GM19328 (cell line): ENCODE measurements around the gene TCF3.

ENCODE experiments used
- ATAC-seq: cut with Tn5 transposase; IDR thresholded peaks from one replicate; pipeline ENCODE4 v1.9.1; 2021; ENCODE audit warnings: mild to moderate bottlenecking, moderate library complexity; ENCODE audit not compliant: unreplicated experiment

TCF3 gene

DNA sequence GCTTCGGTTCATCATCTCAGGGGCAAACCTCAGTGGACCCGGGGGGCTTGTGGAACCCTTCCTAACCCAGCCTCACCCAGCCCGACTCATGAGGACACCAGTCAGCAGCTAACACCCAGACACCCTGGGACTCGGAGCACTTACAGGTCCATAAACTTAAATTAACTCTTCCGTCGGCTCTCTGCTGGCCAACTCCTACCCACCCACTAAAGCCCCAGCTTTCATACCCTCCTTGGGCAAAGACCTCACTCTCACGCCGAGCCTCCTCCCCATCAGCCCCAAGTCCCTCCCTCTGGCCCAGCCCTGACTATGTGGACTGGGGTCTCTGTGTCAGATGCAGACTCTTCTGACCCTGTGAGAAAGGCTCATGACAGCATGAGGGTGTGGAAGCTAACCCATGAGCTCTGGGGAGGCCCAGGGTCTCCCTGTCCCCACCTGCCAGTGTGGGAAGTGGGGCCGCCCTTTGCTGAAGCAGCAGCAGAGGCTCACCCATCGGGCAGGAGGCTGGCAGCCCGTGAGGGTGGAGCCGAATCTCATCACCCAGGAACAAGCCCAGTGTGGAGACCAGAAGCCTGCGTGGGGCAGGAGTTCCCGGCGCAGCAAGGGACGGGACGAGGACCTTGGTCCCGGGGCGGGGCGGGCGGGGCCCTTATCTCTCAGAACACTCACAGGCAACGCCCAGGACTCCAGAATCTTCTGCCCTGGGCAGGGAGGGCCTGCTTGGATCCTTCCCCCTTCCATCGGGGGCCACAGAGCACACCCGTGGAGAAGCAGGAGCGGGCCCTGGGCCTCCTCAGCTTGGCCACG lies 19.8 kb downstream of the TCF3 start:
- no peak for ATAC-seq

GRCh38 chr19:1631557-1632100 lies 20.8 kb downstream of the TCF3 start:
- no peak for ATAC-seq

GRCh38 chr19:1630811-1631210 lies 21.6 kb downstream of the TCF3 start:
- ATAC-seq, result no peak

DNA sequence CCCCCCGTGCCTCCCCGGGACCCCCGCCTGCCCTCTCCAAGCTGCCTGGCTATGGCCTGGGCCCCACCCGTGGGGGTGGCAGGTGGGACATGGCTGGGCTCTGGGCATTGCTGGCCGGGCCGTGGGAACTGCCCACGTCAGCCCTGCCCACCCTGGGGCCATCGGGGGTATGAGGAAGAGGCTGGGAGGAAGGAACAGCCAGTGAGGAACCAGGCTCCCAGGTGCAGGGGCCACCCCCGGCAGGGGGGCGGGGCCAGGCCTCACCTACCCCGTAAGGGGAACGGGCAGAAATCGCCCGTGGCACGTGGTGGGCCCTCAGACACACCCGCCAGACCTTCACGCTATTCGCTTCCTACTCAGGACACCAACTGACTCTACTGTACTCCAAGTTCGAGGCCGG lies 22.4 kb downstream of the TCF3 start:
- ATAC-seq, result no peak

DNA sequence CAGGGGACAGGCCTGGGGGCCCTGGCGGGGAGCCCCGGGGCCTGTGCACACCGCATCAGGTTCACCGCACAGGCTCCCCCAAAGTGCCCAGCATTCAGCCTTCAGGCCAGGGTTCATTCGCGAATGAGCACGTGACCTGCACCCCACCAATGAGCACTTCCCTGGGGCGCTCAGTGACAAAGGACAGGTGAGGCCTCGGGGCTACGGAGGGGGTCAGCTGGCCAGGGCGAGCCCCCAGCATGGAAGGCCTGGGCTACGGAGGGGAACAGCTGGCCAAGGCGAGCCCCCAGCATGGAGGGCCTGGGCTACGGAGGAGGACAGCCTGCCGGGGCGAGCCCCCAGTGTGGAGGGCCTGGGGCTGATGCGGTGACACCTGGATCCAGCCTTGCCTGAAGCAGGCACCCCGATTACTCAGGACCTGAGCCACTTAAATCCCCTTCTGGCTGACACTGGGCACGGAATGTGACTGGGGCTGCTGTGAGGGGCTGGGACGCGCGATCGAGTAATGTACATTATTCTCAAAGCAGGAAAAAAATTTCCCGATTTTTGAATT lies 23.1 kb downstream of the TCF3 start:
- ATAC-seq, result no peak

- ATAC-seq, result no peak
These were observed 25.2 kb downstream of the TCF3 start for GRCh38 chr19:1627194-1627593.

- no peak for ATAC-seq
These were observed 25.9 kb downstream of the TCF3 start for GRCh38 chr19:1626417-1627010.

GRCh38 chr19:1624458-1624857 lies 28.0 kb downstream of the TCF3 start:
- no peak for ATAC-seq

GRCh38 chr19:1622541-1622940 lies 29.9 kb downstream of the TCF3 start:
- no peak for ATAC-seq

GRCh38 chr19:1622007-1622406 lies 30.4 kb downstream of the TCF3 start:
- ATAC-seq, result no peak

GRCh38 chr19:1621574-1621973 lies 30.8 kb downstream of the TCF3 start:
- no peak for ATAC-seq

GRCh38 chr19:1621021-1621420 lies 31.4 kb downstream of the TCF3 start:
- ATAC-seq, result no peak

- no peak for ATAC-seq
These were observed 31.9 kb downstream of the TCF3 start for GRCh38 chr19:1620502-1620901.

GRCh38 chr19:1619703-1620102 lies 32.7 kb downstream of the TCF3 start:
- no peak for ATAC-seq

DNA sequence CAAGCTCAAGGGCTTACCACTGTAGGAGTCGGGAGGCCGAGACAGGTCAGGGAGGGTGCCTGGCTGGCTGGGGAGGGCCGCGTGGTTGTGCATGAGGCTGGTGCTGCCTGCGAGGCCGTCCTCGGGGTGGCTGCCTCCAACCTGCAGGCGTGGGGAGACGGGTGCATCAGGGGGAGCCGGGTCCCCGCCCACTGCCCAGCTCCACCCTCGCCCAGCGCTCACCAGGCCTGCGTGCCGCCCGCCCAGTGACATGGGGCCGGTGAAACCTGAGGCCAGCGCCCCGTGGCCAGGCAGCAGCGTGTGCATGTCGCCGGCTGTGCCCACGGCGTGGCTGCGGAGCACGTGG lies 33.3 kb downstream of the TCF3 start:
- ATAC-seq, result no peak

DNA sequence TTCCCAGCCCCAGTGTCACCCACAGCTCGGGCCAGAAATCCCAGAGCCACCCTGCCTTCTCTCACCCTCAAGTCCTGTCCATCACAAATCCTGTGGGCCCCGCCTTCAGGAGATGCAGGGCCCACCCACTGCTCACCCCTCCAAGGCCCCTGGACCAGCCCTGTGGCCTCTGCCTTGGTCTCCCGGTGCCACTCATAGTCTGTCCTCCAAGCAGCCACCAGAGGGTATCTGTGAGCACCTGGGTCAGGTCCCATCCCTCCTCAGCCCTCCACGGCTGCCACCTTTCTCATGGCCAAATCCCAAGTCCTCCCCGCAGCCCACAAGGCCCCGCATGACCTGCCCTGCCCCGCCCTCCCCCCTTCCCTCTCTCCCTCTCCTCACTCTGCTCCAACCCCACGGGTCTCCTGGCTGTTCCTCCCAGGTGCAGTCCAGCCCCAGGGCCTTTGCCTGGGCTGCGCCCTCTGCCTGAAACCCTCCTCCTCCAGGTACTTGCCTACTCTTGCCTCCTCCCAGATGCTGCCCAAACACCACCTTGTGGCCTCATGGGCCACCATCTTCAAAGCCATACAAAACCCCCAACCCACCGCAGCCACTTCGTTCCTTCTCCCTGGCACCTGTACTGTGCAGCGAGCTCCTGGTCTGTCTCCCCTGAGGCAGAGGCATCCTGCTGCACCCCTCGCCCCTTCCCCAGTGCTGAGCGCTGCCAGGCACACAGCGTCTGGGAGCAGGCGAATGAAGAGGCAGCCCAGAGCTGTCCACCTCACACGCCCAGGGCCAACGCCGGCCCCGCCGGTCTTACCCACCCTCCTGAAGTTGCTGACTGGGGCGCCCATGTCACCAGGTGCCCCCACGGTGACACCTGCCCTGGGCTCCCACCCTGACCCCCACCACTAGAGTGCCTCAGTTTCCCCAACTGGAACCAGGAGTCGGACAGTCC lies 34.0 kb downstream of the TCF3 start:
- ATAC-seq, result no peak

DNA sequence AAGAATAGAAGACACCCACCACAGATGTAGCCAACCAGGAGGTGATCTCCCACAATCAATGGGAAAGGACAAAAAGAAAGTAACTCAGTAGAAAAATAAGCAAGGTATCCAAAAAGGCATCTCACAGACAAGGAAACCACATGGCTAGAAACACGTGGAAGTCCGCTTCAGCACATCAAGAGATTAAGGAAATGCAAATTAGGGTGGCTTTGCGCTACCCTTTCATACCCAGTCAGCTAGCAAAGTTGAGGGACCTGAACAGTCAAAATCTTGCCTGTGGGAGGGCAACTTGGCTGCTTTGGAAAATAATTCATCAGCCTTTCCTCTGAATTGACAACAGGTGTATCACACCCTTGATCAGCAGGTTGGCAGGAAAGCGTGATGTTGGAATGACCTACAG lies 35.5 kb downstream of the TCF3 start:
- no peak for ATAC-seq

- ATAC-seq, result no peak
These were observed 36.0 kb downstream of the TCF3 start for GRCh38 chr19:1616396-1616795.

DNA sequence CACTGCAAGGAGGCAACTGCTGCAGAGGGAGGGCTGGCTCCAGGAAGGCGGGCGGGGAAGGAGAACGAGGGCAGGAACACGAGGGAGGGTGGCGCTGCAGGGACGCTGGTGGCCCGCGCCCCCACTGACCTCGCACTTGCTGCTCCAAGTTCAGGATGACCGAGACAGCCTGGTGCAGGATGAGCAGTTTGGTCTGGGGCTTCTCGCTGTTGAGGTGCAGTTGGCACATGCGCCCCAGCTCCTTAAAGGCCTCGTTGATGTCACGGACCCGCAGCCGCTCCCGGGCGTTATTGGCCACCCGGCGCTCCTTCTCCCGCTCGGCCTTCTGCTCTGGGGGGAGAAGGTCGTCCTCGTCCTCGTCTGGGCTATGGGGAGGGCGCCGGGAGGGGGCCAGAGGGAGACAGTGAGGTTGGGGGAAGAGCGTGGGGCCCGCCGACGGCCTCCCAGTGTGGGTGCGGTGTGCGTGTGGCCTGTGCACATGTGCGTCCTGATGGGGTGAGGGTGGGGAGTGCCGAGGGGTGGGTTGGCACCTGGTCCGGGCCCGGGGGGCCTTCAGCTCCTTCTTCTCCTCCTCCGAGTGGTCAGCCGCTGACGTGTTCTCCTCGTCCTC lies 37.2 kb downstream of the TCF3 start:
- ATAC-seq, result no peak

- no peak for ATAC-seq
These were observed 38.4 kb downstream of the TCF3 start for GRCh38 chr19:1613808-1614570.
